Activated T-cell treated with anti-CD3 and anti-CD28 coated beads, Interleukin-2, amount 50 U/mL, for 72 hours (primary cell): ENCODE results near the gene PIF1. TPM values are rescaled to one million over a fixed set of nuclear protein-coding genes. Genes with fewer than 3 reads are reported as not detected.
A peak's percentile ranks its signal among the peaks of the same experiment; 100 is the strongest.
"Not testable (repeated sequence)": the region's sequence is repeated elsewhere in the genome, so short reads cannot be mapped to it uniquely, and the experiment has no call there.

ENCODE experiments used
- ATAC-seq, 2 donors: fragments of 150-1000 bp; cut with Tn5 transposase; replicated peaks in 1 of 2; 2 replicates each; pipeline ENCODE4 v1.10.0; 2021; ENCODE audit warnings: moderate library complexity in 2 of 2, mild to moderate bottlenecking in 1 of 2
- DNase-seq, 2 donors: peaks; one replicate each; pipeline ENCODE4 v3.0.0; 2021 to 2022; ENCODE audit warnings: mixed read lengths in 1 of 2
- H3K27ac Mint-ChIP-seq: one replicate; pipeline ENCODE4 v1.8.0; 2022; ENCODE audit warnings: mild to moderate bottlenecking, moderate library complexity, mixed read lengths
- H3K27me3 Mint-ChIP-seq: one replicate; pipeline ENCODE4 v1.8.0; 2022; ENCODE audit warnings: low read depth, mixed read lengths
- H3K36me3 Mint-ChIP-seq, 2 donors: one replicate each; pipeline ENCODE4 v1.8.0; 2022; ENCODE audit warnings: mixed read lengths in 2 of 2, mild to moderate bottlenecking in 1 of 2; ENCODE audit not compliant: insufficient read depth in 2 of 2
- H3K4me1 Mint-ChIP-seq: one replicate; pipeline ENCODE4 v1.8.0; 2022; ENCODE audit warnings: low read depth, mixed read lengths
- H3K4me3 Mint-ChIP-seq, 2 donors: one replicate each; pipeline ENCODE4 v1.8.0; 2022; ENCODE audit warnings: mild to moderate bottlenecking in 2 of 2, mixed read lengths in 2 of 2, moderate library complexity in 2 of 2
- H3K9me3 Mint-ChIP-seq, 2 donors: one replicate each; pipeline ENCODE4 v1.8.0; 2022; ENCODE audit warnings: mixed read lengths in 2 of 2
- total RNA-seq, 2 donors: library from RNA; stranded (reverse); gene quantifications; one replicate each; pipeline ENCODE4 v1.2.3, GENCODE V29; 2022

Gene PIF1
- total RNA-seq, 2 donors from 2014 or later, result 33.3 to 39.7 TPM

- ATAC-seq, H3K9me3 Mint-ChIP-seq, H3K36me3 Mint-ChIP-seq, H3K4me1 Mint-ChIP-seq, H3K27me3 Mint-ChIP-seq, H3K27ac Mint-ChIP-seq, DNase-seq, H3K4me3 Mint-ChIP-seq: not testable (repeated sequence)
Measured at GRCh38 chr15:64814283-64814682, 11.2 kb downstream of the PIF1 start.

GRCh38 chr15:64813075-64813474, 12.4 kb downstream of the PIF1 start:
- Mint-ChIP-seq H3K27ac (no peak overlapping the region), H3K36me3 (peaks cover 0 to 3% of the 10 kb centered on the region in 2 donors), H3K4me3 (no peak overlapping the region), H3K9me3 (no peaks in the 10 kb centered on the region), H3K27me3 (no peaks in the 10 kb centered on the region), H3K4me1 (peaks cover 6% of the 10 kb centered on the region)
- DNase-seq, result no peak
- no peak for ATAC-seq

GRCh38 chr15:64810497-64811326, 14.7 kb downstream of the PIF1 start:
- H3K4me1 Mint-ChIP-seq, result peaks cover 6% of the 10 kb centered on the region
- H3K27ac Mint-ChIP-seq, result no peak overlapping the region
- no peaks in the 10 kb centered on the region for H3K9me3 Mint-ChIP-seq
- H3K36me3 Mint-ChIP-seq, result no peaks in the 10 kb centered on the region
- H3K27me3 Mint-ChIP-seq, result no peaks in the 10 kb centered on the region
- no peak for DNase-seq
- no peak for ATAC-seq
- H3K4me3 Mint-ChIP-seq, result no peak overlapping the region

GRCh38 chr15:64809649-64810496, 15.6 kb downstream of the PIF1 start:
- ATAC-seq (peak; percentile 75 to 76), DNase-seq (peak; percentile 75 to 79)
- no peaks in the 10 kb centered on the region for H3K36me3 Mint-ChIP-seq
- H3K27ac Mint-ChIP-seq, result no peak overlapping the region
- no peak overlapping the region for H3K4me3 Mint-ChIP-seq
- H3K27me3 Mint-ChIP-seq, result no peaks in the 10 kb centered on the region
- no peaks in the 10 kb centered on the region for H3K9me3 Mint-ChIP-seq
- H3K4me1 Mint-ChIP-seq, result peaks cover 5% of the 10 kb centered on the region

- Mint-ChIP-seq H3K27me3 (no peaks in the 10 kb centered on the region), H3K27ac (no peak overlapping the region), H3K36me3 (no peaks in the 10 kb centered on the region), H3K9me3 (no peaks in the 10 kb centered on the region), H3K4me3 (no peak overlapping the region), H3K4me1 (no peaks in the 10 kb centered on the region)
- ATAC-seq (no peak), DNase-seq (no peak)
Measured at GRCh38 chr15:64808785-64809453, 16.5 kb downstream of the PIF1 start.

DNA sequence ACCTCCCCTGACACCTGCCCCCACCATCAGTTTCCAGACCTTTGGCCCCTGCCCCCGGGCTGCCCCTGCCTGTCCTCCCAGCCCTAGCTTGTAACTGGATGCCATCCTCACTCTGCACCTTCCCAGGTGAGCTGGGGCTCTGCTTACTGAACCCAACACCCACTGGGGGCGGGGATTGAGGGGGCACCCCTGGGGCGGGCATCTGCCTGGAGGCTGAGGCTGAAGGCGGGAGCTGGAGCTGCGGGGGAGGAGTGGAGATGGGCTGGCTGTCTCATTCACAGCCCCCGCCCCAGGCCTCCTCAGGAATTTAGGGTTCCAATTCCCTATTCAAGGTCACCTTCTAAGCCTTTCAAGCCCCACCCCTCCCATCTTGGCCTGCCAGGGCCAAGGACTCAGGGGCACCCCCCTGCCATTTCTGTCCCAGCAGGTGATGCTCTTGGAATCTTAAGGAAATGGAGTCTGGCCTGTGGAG, 17.7 kb downstream of the PIF1 start:
- Mint-ChIP-seq H3K27ac (no peak overlapping the region), H3K36me3 (no peaks in the 10 kb centered on the region), H3K9me3 (no peaks in the 10 kb centered on the region)

DNA sequence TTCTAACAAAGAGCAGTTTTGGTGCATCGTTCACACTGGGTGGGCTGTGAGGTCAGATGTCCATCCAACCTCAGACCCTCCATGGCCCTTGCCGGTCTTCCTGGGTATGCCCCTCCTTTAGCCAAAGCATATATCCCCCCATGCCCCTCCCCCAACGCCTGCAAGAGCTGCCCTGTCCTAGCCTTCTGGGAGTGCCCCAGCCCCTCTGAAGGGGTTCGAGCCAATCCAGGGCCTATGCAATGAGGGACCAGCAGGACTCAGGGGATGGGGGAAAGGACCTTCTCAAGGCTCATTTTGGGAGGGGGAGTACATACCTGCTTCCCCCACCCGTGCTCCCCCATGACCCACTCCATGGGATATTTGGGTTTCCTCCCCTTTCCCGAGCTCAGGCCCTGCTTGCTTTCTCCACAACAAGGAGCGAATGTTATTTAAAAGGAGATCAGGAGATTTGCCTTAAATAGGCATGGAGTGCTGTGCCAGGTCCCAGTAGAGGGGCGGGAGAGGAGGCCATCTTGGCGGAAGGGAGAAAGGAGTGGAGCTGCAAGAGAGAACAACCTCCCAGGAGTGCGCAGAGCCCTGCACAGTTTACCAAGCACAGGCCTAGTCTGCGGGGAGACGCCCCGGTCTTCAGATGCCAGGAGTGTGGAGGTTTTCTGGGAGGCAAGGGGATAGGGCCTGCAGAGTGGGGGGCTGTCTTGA, 18.2 kb downstream of the PIF1 start:
- no peak overlapping the region for H3K27ac Mint-ChIP-seq
- no peak for DNase-seq
- no peak for ATAC-seq
- no peaks in the 10 kb centered on the region for H3K4me1 Mint-ChIP-seq
- H3K36me3 Mint-ChIP-seq, result no peaks in the 10 kb centered on the region
- no peak overlapping the region for H3K4me3 Mint-ChIP-seq
- no peaks in the 10 kb centered on the region for H3K27me3 Mint-ChIP-seq
- no peaks in the 10 kb centered on the region for H3K9me3 Mint-ChIP-seq

More for the DNA sequence above, 17.7 kb downstream of the PIF1 start:
- ATAC-seq (no peak), DNase-seq (no peak)
- H3K4me1 Mint-ChIP-seq, result no peaks in the 10 kb centered on the region
- H3K4me3 Mint-ChIP-seq, result no peak overlapping the region
- no peaks in the 10 kb centered on the region for H3K27me3 Mint-ChIP-seq

- no peaks in the 10 kb centered on the region for H3K27me3 Mint-ChIP-seq
- no peaks in the 10 kb centered on the region for H3K36me3 Mint-ChIP-seq
- DNase-seq (no peak), ATAC-seq (no peak)
- no peaks in the 10 kb centered on the region for H3K4me1 Mint-ChIP-seq
- no peak overlapping the region for H3K4me3 Mint-ChIP-seq
- no peaks in the 10 kb centered on the region for H3K9me3 Mint-ChIP-seq
- no peak overlapping the region for H3K27ac Mint-ChIP-seq
Measured at GRCh38 chr15:64806509-64806908, 18.9 kb downstream of the PIF1 start.

- Mint-ChIP-seq H3K27me3 (no peaks in the 10 kb centered on the region), H3K4me3 (no peak overlapping the region), H3K4me1 (no peaks in the 10 kb centered on the region), H3K9me3 (no peaks in the 10 kb centered on the region), H3K36me3 (no peaks in the 10 kb centered on the region), H3K27ac (no peak overlapping the region)
- ATAC-seq (no peak), DNase-seq (no peak)
Measured at GRCh38 chr15:64804619-64805018, 20.8 kb downstream of the PIF1 start.

- H3K4me3 Mint-ChIP-seq, result no peak overlapping the region
- no peak for ATAC-seq
- H3K36me3 Mint-ChIP-seq, result no peaks in the 10 kb centered on the region
- no peaks in the 10 kb centered on the region for H3K4me1 Mint-ChIP-seq
- H3K27me3 Mint-ChIP-seq, result no peaks in the 10 kb centered on the region
- no peak overlapping the region for H3K27ac Mint-ChIP-seq
- no peak for DNase-seq
- H3K9me3 Mint-ChIP-seq, result no peaks in the 10 kb centered on the region
Measured at GRCh38 chr15:64803526-64803925, 21.9 kb downstream of the PIF1 start.

- no peak for DNase-seq
- no peak for ATAC-seq
- H3K27me3 Mint-ChIP-seq, result no peaks in the 10 kb centered on the region
- no peaks in the 10 kb centered on the region for H3K36me3 Mint-ChIP-seq
- H3K4me3 Mint-ChIP-seq, result no peak overlapping the region
- H3K4me1 Mint-ChIP-seq, result no peaks in the 10 kb centered on the region
- H3K9me3 Mint-ChIP-seq, result no peaks in the 10 kb centered on the region
- H3K27ac Mint-ChIP-seq, result no peak overlapping the region
Measured at GRCh38 chr15:64800476-64800875, 25.0 kb downstream of the PIF1 start.

DNA sequence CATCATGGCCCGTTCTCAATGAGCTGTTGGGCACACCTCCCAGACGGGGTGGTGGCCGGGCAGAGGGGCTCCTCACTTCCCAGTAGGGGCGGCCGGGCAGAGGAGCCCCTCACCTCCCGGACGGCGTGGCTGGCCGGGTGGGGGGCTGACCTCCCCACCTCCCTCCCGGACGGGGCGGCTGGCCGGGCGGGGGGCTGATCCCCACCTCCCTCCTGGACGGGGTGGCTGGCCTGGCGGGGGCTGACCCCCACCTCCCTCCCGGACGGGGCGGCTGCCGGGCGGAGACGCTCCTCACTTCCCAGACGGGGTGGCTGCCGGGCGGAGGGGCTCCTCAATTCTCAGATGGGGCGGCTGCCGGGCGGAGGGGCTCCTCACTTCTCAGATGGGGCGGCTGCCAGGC, 26.5 kb downstream of the PIF1 start:
- not testable (repeated sequence) for DNase-seq, H3K4me3 Mint-ChIP-seq, H3K27ac Mint-ChIP-seq, H3K9me3 Mint-ChIP-seq, H3K36me3 Mint-ChIP-seq, ATAC-seq, H3K27me3 Mint-ChIP-seq, H3K4me1 Mint-ChIP-seq
